HG02571 (cell line): ENCODE data around the gene ERCC6.

Source experiments
- ATAC-seq: cut with Tn5 transposase; IDR thresholded peaks from one replicate; pipeline ENCODE4 v1.9.1; 2021; ENCODE audit warnings: mild to moderate bottlenecking, moderate library complexity; ENCODE audit not compliant: unreplicated experiment

ERCC6 gene

DNA sequence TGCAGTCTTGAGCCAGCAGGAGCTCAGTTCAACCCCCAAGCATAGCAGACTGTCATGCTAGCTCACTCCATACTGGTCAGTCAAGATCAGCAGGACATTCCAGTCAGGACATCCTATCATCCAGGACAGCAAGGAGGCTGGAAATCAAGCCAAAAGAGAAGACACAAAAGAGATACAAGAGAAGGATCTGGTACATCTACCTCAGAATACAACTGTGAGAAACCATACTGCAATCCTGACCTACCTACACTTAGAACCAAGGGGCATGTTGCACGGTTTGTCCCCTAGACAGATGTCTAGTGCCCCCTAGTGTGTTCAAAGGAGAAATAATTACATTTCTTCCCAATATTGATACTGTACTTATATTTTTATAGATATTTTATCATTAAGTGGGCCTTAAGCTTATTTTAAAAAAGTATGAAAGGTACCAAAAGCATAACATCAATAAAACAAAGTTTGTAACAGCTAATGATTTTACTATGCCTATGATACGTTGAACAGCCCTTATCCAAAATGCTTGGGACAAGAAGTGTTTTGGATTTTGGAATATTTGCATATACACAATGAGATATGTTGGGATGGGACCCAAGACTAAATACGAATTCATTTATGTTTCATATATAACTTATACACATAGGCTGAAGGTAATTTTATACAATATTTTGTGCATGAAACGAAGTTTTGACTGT is 26.7 kb downstream of the ERCC6 start:
- no peak for ATAC-seq

DNA sequence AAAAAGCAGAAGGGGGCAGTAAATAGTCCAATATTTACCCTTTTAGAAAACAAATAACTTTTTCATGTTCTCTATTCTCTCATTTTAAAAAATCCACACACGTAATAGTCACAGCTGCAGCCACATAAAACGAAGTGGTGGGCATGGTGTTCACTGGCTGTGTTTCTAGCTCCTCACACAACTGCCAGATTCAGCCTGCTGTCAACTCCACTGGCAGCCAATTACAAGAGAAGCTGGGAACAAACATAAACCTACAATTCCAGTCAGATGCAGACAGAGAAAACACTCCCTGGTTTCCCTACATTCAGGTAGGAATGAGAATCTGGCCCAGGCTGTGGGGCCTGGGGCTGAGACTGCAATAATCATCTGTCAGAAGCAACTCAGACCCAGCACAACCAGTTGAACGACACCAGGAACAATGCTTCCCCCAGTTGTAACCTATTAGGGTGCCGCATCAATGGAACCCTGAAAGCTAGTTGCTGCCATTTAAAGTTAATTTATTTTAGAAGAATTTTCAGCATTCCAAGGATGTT is 29.1 kb downstream of the ERCC6 start:
- no peak for ATAC-seq

DNA sequence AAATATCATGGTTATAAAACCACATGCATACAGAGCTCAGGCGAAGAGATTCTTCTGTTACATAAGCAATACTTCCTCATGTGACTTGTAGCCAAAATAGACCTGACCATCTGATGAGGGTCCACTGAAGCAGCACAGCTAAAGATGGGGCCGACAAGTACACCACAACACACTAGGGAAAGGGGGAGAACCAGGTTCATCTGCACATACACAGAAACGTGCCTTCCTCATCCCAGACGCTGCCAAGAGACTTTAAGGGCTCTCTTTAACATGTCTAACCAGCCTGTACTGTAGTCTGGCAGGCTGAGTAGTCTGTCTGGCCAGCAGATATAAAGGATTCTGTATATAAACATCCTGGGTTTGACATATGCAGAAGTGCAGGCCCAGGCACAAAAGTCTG is 30.3 kb downstream of the ERCC6 start:
- ATAC-seq: no peak

GRCh38 chr10:49508249-49508648 is 30.7 kb downstream of the ERCC6 start:
- no peak for ATAC-seq

GRCh38 chr10:49505589-49505988 is 33.3 kb downstream of the ERCC6 start:
- no peak for ATAC-seq

- no peak for ATAC-seq
Measured at GRCh38 chr10:49505076-49505475, 33.8 kb downstream of the ERCC6 start.

DNA sequence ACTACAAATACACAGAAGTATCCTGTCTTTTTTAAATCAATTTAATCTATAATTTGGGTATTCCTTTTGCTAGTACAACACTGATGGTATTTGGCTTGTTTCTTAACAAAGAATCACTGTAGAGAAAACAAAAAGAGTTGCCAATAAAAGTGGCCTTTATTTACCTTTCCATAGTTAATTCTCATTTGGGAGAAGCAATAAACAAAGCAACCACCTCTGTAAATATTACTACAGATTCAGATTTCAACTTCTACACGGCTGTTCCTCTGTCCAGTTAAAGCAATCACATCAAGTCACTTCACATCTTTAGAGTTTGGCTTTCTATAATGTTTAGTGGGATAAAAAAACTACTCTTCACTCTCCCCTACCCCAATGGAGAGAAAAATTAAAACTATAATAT is 34.4 kb downstream of the ERCC6 start:
- no peak for ATAC-seq

DNA sequence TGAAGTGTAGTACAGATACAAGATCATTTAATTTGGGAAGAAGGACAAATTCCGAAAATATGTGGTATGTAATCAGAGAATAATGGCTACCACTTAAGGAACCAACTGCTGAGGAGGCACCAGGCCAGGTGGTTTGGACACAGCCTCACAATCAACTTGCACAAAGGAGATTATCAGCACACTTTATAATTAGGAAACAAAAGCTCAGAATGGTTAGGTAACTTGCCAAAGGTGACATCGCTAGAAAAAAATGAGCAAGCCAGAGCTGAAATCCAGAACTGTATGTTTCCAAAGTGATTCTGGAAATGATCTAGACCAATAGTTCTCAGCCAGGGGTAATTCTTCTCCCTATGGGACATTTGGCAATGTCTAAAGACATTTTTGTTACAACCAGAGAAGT is 36.6 kb downstream of the ERCC6 start:
- no peak for ATAC-seq

- no peak for ATAC-seq
Measured at GRCh38 chr10:49500412-49500811, 38.5 kb downstream of the ERCC6 start.

DNA sequence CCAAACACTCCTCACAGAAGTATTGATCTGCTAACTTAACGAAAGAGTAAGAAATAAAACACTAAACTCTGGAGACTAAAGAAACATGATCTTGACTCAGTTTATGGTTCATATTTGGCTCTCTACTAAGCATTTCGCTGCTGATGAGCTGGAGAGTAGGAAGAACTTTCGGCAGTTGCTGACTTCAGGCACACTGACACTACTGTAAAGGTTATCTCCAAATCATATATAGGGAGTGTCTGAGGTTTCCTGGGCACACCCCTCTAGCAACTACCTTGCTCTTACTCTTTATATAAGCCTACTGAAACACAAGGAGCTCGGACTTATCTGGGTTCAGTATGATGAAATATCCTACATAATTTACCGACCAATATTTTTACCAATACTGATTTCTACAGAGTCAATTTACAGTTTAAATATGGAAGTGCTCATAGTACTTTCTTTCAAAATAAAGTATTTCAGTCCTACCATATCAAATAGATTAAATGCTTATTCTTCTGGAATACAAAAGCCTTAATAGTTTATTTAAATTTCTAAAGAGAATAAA is 39.5 kb downstream of the ERCC6 start:
- no peak for ATAC-seq

GRCh38 chr10:49498425-49498824 is 40.5 kb downstream of the ERCC6 start:
- ATAC-seq: no peak

DNA sequence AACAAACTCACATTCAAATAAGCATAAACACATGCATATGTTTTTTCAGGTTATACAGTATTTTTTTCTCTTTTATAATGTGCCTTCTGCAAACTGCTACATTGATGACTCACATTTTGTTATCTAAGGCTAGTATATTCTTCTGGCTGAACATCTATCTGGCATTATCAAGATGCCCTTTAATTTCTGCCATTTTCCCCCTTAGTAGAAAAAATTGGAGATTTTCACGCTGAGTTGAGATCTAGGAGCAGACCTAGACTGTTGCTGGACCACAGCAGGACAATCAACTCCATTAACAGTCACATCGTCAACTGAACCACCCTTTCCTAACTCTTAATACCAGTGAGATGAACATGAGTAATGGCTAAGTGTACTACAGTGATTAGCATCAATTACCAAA is 41.6 kb downstream of the ERCC6 start:
- ATAC-seq: no peak

DNA sequence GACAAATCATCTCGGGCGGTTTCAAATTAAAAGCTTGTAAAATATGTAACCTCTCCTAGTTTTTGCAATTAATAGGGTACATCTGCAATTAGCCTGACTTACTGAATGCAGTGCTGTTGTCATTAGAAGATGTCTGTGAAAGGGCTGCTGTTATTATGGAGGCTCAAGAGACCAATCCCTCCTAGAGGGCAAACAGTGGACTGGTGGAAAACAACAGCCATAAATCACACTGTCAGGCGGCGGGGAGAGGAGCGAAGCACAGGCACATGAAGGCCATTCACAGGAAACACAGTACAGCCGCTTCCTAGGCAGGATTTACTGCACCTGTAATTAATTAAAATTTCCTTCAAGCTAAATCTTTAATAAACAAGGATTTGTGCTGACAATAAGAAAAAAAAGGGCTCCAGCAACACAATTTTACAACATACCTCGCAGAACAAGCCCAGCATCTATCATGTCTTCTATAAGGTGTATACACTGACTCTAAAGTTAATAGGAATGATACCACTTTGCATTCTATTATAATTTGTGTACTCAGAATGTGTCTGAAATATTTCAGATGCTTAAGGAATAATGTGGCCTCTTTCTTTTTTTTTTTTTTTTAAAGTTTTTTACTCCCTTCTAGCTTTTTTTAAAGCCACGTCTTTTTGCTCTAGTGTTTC is 50.7 kb downstream of the ERCC6 start:
- ATAC-seq: no peak

DNA sequence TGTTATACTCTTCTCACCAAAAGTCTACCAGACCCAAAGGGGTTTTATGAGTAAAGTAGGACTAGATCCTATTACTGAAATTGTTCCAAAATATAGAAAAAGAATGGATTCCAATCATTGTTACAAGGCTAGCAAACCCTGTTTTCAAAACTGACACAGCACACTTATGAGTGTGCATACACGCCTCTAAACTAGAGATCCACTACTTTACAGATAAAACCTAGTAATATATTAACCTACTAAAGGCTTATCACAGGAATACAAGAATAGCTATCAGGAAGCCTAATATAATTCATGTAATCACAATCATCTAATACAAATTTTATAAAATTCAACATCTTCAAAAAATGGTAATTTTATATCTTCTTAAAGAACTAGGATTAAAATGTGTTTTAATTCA is 52.2 kb downstream of the ERCC6 start:
- no peak for ATAC-seq

GRCh38 chr10:49486009-49486408 is 52.9 kb downstream of the ERCC6 start:
- ATAC-seq: no peak

- no peak for ATAC-seq
Measured at GRCh38 chr10:49484486-49485235, 54.3 kb downstream of the ERCC6 start.

GRCh38 chr10:49478819-49479218 is 60.1 kb downstream of the ERCC6 start:
- ATAC-seq: no peak

DNA sequence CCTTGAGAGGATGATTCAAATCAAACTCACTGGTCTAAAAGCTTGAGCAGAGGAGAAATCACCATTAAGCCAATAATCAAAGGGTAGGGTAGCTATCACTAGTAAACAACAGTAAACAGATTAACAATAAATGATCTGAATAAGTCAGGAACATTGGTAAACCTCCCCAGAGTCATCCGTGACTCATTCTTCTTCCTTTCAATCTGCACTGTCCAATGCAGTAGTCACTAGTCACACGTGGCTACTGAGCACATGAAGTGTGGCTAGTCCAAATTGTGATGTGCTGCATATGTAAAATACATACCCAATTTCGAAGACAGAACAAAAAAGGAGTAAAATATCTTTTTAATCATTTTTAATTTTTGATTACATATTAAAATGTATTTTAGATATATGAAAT is 64.0 kb downstream of the ERCC6 start:
- ATAC-seq: no peak

GRCh38 chr10:49471532-49471931 is 67.4 kb downstream of the ERCC6 start:
- no peak for ATAC-seq

- ATAC-seq: no peak
Measured at GRCh38 chr10:49465736-49466135, 73.2 kb downstream of the ERCC6 start.
